HEK293 (cell line): Measurements from ENCODE around the gene ZYG11B.

ENCODE experiments used
- KLF10 ChIP-seq: fragments of 450-650 bp; IDR thresholded peaks from 2 replicates; pipeline ENCODE4 v1.5.1; 2018; ENCODE audit warnings: missing biosample characterization, mild to moderate bottlenecking, missing genetic modification characterization
- ZNF449 ChIP-seq: fragments of 450-650 bp; formaldehyde crosslinking; IDR thresholded peaks from 2 replicates; pipeline ENCODE4 v1.5.1; 2017; ENCODE audit warnings: missing biosample characterization, mild to moderate bottlenecking, missing genetic modification characterization, moderate library complexity
- TF ChIP-seq, protein P1 (sequence below): fragments of 450-650 bp; formaldehyde crosslinking; IDR thresholded peaks from 2 replicates; pipeline ENCODE4 v1.5.1; 2016; ENCODE audit warnings: missing biosample characterization, missing genetic modification characterization

- no peak for TF ChIP-seq KLF10 (tag by site-specific recombination)
- TF ChIP-seq, protein P1, sequence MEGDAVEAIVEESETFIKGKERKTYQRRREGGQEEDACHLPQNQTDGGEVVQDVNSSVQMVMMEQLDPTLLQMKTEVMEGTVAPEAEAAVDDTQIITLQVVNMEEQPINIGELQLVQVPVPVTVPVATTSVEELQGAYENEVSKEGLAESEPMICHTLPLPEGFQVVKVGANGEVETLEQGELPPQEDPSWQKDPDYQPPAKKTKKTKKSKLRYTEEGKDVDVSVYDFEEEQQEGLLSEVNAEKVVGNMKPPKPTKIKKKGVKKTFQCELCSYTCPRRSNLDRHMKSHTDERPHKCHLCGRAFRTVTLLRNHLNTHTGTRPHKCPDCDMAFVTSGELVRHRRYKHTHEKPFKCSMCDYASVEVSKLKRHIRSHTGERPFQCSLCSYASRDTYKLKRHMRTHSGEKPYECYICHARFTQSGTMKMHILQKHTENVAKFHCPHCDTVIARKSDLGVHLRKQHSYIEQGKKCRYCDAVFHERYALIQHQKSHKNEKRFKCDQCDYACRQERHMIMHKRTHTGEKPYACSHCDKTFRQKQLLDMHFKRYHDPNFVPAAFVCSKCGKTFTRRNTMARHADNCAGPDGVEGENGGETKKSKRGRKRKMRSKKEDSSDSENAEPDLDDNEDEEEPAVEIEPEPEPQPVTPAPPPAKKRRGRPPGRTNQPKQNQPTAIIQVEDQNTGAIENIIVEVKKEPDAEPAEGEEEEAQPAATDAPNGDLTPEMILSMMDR (tag by site-specific recombination), result no peak
- TF ChIP-seq ZNF449 (tag by site-specific recombination), result no peak
Observed at GRCh38 chr1:52834798-52835197, 108.5 kb downstream of the ZYG11B start.
